Measurements from ENCODE around the gene CTBP2. TPM values are rescaled to one million over a fixed set of nuclear protein-coding genes. Genes with fewer than 3 reads are reported as not detected.

CTBP2 gene
- total and polyA plus RNA-seq, 10 of the 15 experiments (the other 5 are each of a cell fraction or from before 2014, with no cell fraction given), result 0.02 to 0.72 (median 0.06) TPM; not detected in 2

DNA sequence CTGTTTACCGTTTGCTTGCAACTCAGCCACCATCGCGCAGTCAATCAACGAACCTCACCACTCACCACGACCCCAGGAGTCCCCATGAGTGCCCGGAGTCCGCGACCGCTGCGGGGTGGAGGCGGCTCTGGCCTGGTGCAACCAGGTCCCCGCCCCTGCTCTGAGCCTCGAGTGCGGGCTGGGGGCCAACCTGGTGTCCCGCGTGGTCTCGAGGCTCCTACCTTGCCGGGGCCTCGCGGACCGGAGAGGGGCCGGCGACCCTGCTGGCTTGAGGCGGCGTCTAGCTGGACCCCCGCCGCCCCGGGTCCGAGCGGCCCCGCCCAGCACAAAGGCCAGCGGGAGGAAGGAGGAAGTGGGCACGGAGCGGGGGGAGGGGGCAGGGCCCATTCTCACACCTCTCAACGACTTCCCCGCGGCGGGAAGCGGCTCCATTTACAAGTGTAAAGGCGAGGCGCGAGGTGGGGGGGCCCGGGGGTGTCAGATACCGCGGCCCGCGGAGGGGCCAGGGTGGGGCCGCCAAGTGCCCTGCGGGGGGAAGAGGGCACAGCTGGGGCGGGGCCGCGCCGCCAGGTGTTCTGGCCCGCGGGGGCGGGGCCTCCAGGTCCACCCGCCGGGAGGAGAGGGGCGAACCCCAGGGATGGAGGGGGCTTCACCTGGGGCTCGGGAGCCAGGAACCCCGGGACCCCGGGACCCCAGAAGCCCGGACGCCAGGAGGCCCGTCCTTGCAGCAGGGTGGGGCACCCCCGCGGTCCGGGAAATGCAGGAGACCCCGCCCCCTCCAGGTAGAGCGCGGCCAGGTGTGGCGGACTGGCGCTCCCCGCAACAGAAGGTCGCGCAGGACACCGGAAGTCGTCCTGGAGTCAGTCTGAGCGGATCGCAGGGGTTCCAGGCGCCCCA lies 8.6 kb downstream of the CTBP2 start (continued):
- TF ChIP-seq, protein P1, sequence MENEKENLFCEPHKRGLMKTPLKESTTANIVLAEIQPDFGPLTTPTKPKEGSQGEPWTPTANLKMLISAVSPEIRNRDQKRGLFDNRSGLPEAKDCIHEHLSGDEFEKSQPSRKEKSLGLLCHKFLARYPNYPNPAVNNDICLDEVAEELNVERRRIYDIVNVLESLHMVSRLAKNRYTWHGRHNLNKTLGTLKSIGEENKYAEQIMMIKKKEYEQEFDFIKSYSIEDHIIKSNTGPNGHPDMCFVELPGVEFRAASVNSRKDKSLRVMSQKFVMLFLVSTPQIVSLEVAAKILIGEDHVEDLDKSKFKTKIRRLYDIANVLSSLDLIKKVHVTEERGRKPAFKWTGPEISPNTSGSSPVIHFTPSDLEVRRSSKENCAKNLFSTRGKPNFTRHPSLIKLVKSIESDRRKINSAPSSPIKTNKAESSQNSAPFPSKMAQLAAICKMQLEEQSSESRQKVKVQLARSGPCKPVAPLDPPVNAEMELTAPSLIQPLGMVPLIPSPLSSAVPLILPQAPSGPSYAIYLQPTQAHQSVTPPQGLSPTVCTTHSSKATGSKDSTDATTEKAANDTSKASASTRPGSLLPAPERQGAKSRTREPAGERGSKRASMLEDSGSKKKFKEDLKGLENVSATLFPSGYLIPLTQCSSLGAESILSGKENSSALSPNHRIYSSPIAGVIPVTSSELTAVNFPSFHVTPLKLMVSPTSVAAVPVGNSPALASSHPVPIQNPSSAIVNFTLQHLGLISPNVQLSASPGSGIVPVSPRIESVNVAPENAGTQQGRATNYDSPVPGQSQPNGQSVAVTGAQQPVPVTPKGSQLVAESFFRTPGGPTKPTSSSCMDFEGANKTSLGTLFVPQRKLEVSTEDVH (IDR thresholded peaks at IDR 0.05; ENCODE audit: low read depth, partially characterized antibody), result no peak
- TF ChIP-seq, protein P2, sequence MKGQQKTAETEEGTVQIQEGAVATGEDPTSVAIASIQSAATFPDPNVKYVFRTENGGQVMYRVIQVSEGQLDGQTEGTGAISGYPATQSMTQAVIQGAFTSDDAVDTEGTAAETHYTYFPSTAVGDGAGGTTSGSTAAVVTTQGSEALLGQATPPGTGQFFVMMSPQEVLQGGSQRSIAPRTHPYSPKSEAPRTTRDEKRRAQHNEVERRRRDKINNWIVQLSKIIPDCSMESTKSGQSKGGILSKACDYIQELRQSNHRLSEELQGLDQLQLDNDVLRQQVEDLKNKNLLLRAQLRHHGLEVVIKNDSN (IDR thresholded peaks at IDR 0.05; ENCODE audit: borderline replicate concordance, extremely low read length, insufficient read depth, low read depth, low read length), result no peak
- TF ChIP-seq, protein P3, sequence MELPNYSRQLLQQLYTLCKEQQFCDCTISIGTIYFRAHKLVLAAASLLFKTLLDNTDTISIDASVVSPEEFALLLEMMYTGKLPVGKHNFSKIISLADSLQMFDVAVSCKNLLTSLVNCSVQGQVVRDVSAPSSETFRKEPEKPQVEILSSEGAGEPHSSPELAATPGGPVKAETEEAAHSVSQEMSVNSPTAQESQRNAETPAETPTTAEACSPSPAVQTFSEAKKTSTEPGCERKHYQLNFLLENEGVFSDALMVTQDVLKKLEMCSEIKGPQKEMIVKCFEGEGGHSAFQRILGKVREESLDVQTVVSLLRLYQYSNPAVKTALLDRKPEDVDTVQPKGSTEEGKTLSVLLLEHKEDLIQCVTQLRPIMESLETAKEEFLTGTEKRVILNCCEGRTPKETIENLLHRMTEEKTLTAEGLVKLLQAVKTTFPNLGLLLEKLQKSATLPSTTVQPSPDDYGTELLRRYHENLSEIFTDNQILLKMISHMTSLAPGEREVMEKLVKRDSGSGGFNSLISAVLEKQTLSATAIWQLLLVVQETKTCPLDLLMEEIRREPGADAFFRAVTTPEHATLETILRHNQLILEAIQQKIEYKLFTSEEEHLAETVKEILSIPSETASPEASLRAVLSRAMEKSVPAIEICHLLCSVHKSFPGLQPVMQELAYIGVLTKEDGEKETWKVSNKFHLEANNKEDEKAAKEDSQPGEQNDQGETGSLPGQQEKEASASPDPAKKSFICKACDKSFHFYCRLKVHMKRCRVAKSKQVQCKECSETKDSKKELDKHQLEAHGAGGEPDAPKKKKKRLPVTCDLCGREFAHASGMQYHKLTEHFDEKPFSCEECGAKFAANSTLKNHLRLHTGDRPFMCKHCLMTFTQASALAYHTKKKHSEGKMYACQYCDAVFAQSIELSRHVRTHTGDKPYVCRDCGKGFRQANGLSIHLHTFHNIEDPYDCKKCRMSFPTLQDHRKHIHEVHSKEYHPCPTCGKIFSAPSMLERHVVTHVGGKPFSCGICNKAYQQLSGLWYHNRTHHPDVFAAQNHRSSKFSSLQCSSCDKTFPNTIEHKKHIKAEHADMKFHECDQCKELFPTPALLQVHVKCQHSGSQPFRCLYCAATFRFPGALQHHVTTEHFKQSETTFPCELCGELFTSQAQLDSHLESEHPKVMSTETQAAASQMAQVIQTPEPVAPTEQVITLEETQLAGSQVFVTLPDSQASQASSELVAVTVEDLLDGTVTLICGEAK (IDR thresholded peaks at IDR 0.05; ENCODE audit: borderline replicate concordance), result no peak
- no peak for TF ChIP-seq STAT1 (conservative IDR thresholded peaks at IDR 0.05)
- no peak for TF ChIP-seq KAT2A (conservative IDR thresholded peaks at IDR 0.05; ENCODE audit: control insufficient read depth, low read depth, low read length)
- TF ChIP-seq MYB (IDR thresholded peaks at IDR 0.05; ENCODE audit: borderline replicate concordance, low read depth, low read length), result no peak
- no peak for TF ChIP-seq TCF3 (IDR thresholded peaks at IDR 0.05; ENCODE audit: borderline replicate concordance, insufficient read depth, low read depth, low read length)
- TF ChIP-seq GABPA (IDR thresholded peaks at IDR 0.05; ENCODE audit: low read depth), result no peak
- TF ChIP-seq, protein P4, sequence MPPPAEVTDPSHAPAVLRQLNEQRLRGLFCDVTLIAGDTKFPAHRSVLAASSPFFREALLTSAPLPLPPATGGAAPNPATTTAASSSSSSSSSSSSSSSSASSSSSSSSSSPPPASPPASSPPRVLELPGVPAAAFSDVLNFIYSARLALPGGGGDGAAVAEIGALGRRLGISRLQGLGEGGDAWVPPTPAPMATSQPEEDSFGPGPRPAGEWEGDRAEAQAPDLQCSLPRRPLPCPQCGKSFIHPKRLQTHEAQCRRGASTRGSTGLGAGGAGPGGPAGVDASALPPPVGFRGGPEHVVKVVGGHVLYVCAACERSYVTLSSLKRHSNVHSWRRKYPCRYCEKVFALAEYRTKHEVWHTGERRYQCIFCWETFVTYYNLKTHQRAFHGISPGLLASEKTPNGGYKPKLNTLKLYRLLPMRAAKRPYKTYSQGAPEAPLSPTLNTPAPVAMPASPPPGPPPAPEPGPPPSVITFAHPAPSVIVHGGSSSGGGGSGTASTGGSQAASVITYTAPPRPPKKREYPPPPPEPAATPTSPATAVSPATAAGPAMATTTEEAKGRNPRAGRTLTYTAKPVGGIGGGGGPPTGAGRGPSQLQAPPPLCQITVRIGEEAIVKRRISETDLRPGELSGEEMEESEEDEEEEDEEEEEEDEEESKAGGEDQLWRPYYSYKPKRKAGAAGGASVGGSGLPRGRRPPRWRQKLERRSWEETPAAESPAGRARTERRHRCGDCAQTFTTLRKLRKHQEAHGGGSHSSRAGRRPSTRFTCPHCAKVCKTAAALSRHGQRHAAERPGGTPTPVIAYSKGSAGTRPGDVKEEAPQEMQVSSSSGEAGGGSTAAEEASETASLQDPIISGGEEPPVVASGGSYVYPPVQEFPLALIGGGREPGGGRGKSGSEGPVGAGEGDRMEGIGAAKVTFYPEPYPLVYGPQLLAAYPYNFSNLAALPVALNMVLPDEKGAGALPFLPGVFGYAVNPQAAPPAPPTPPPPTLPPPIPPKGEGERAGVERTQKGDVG (CRISPR knock-in tag; IDR thresholded peaks at IDR 0.05), result no peak
- TF ChIP-seq NRF1 (conservative IDR thresholded peaks at IDR 0.05; ENCODE audit: low read depth, low read length), result no peak
- TF ChIP-seq YBX1 (IDR thresholded peaks at IDR 0.05), result no peak
- TF ChIP-seq, protein P5, sequence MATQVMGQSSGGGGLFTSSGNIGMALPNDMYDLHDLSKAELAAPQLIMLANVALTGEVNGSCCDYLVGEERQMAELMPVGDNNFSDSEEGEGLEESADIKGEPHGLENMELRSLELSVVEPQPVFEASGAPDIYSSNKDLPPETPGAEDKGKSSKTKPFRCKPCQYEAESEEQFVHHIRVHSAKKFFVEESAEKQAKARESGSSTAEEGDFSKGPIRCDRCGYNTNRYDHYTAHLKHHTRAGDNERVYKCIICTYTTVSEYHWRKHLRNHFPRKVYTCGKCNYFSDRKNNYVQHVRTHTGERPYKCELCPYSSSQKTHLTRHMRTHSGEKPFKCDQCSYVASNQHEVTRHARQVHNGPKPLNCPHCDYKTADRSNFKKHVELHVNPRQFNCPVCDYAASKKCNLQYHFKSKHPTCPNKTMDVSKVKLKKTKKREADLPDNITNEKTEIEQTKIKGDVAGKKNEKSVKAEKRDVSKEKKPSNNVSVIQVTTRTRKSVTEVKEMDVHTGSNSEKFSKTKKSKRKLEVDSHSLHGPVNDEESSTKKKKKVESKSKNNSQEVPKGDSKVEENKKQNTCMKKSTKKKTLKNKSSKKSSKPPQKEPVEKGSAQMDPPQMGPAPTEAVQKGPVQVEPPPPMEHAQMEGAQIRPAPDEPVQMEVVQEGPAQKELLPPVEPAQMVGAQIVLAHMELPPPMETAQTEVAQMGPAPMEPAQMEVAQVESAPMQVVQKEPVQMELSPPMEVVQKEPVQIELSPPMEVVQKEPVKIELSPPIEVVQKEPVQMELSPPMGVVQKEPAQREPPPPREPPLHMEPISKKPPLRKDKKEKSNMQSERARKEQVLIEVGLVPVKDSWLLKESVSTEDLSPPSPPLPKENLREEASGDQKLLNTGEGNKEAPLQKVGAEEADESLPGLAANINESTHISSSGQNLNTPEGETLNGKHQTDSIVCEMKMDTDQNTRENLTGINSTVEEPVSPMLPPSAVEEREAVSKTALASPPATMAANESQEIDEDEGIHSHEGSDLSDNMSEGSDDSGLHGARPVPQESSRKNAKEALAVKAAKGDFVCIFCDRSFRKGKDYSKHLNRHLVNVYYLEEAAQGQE (IDR thresholded peaks at IDR 0.05; ENCODE audit: low read depth, low read length), result no peak

All from GM12878 (cell line).